ENCODE data around the gene NCOA4.

GRCh38 chr10:46005383-46005782 is 25.0 kb downstream of the NCOA4 start:
- TF ChIP-seq CTCF (conservative IDR thresholded peaks at IDR 0.05; ENCODE audit: low read length): no peak
- TF ChIP-seq EZH2phosphoT487 (IDR thresholded peaks at IDR 0.05; ENCODE audit: borderline replicate concordance, low read depth, low read length): no peak
